A549 (cell line): ENCODE data around the gene MYO1H. TPM values are rescaled to one million over a fixed set of nuclear protein-coding genes. Genes with fewer than 3 reads are reported as not detected.
"Not testable (repeated sequence)": the region's sequence is repeated elsewhere in the genome, so short reads cannot be mapped to it uniquely, and the experiment has no call there.

Experiments used
- ATAC-seq, 2 experiments: fragments of 200-7000 bp in 1 of 2; fragments of >200 bp in 1 of 2; cut with Nextera tagmentation in 1 of 2; cut with Tn5 transposase in 1 of 2; 3 replicates each; pipeline versions ENCODE4 v1.8.0 to v1.9.1; 2018 to 2020; ENCODE audit warnings: mild to moderate bottlenecking in 1 of 2, moderate library complexity in 1 of 2
- CTCF ChIA-PET: fragments of 300-600 bp; sonication (Branson Sonifier 250); formaldehyde crosslinking; extraction: SDS; loops from one replicate; lab custom pipeline; 2021; ENCODE audit warnings: antibody characterized with exemption, inconsistent platforms; lab: Yijun Ruan, JAX
- POLR2A ChIA-PET: fragments of 350-600 bp; formaldehyde crosslinking; extraction: SDS; loops from one replicate; lab custom pipeline; 2021; ENCODE audit warnings: antibody characterized with exemption, inconsistent platforms; lab: Yijun Ruan, JAX
- DNase-seq, 2 experiments: peaks; one replicate each; pipeline versions ENCODE4 v3.0.0 to v3.0.0-alpha.2; 2011 to 2016; ENCODE audit warnings: low read depth in 1 of 2, low spot score in 1 of 2
- FAIRE-seq: peaks from 2 replicates; lab custom pipeline; 2011; peaks lifted over from hg19 to GRCh38; lab: Jason Lieb, UNC
- H3K27ac ChIP-seq, 2 experiments: fragments of >200 bp; sonication (Bioruptor Twin); formaldehyde crosslinking; 3 replicates each; pipeline ENCODE4 v1.5.1; 2016 to 2017
- H3K4me1 ChIP-seq: fragments of >200 bp; sonication (Bioruptor Twin); formaldehyde crosslinking; 3 replicates; pipeline ENCODE4 v1.6.1; 2016
- H3K4me2 ChIP-seq: fragments of >200 bp; sonication (Bioruptor Twin); formaldehyde crosslinking; 3 replicates; pipeline ENCODE4 v1.6.1; 2016
- H3K4me3 ChIP-seq: fragments of >200 bp; sonication (Bioruptor Twin); formaldehyde crosslinking; 3 replicates; pipeline ENCODE4 v1.5.1; 2016
- H3K9me3 ChIP-seq: fragments of >200 bp; sonication (Bioruptor Twin); formaldehyde crosslinking; 3 replicates; pipeline ENCODE4 v1.6.1; 2016
- CHD4 ChIP-seq: fragments of 200-600 bp; sonication (generic); IDR thresholded peaks from 2 replicates; pipeline ENCODE4 v1.6.1; 2016; ENCODE audit warnings: antibody characterized with exemption, mild to moderate bottlenecking, borderline replicate concordance
- EHMT2 ChIP-seq: fragments of 200-600 bp; sonication (generic); IDR thresholded peaks from 2 replicates; pipeline ENCODE4 v1.6.1; 2016; ENCODE audit warnings: antibody characterized with exemption, low read depth, mild to moderate bottlenecking, moderate library complexity
- ESRRA ChIP-seq: fragments of 150-350 bp; IDR thresholded peaks from 2 replicates; pipeline ENCODE4 v1.6.1; 2014; ENCODE audit warnings: mild to moderate bottlenecking, low read length, borderline replicate concordance
- FOSB ChIP-seq: fragments of 250-450 bp; sonication (Bioruptor Pico); IDR thresholded peaks from 2 replicates; pipeline ENCODE4 v1.5.0; 2020; ENCODE audit warnings: mild to moderate bottlenecking, moderate library complexity
- FOSL2 ChIP-seq, 2 experiments: fragments of 450-650 bp in 1 of 2; fragments of >200 bp in 1 of 2; sonication (Bioruptor Twin) in 1 of 2; formaldehyde crosslinking; IDR thresholded peaks; 2 replicates each; pipeline versions ENCODE4 v1.5.0 to v1.6.1; 2016 to 2020; ENCODE audit warnings: mild to moderate bottlenecking in 1 of 2, moderate library complexity in 1 of 2
- HEYL ChIP-seq: fragments of 250-450 bp; sonication (Bioruptor Pico); IDR thresholded peaks from 2 replicates; pipeline ENCODE4 v1.8.0; 2021; ENCODE audit warnings: mild to moderate bottlenecking, moderate library complexity
- HOXB5 ChIP-seq: fragments of 250-450 bp; sonication (Bioruptor Pico); IDR thresholded peaks from 2 replicates; pipeline ENCODE4 v1.5.0; 2020; ENCODE audit warnings: mild to moderate bottlenecking, moderate library complexity
- JUNB ChIP-seq: fragments of >200 bp; sonication (Bioruptor Twin); formaldehyde crosslinking; IDR thresholded peaks from 2 replicates; pipeline ENCODE4 v1.6.1; 2016
- KDM1A ChIP-seq: fragments of 200-600 bp; sonication (generic); IDR thresholded peaks from 2 replicates; pipeline ENCODE4 v1.6.1; 2016; ENCODE audit warnings: low read depth, mild to moderate bottlenecking
- KDM5A ChIP-seq: fragments of 200-600 bp; sonication (generic); IDR thresholded peaks from 2 replicates; pipeline ENCODE4 v1.6.1; 2016; ENCODE audit warnings: antibody characterized with exemption, mild to moderate bottlenecking
- MAZ ChIP-seq: fragments of 150-350 bp; IDR thresholded peaks from 2 replicates; pipeline ENCODE4 v1.6.1; 2014; ENCODE audit warnings: antibody characterized with exemption, low read depth, low read length, borderline replicate concordance
- POLR2A ChIP-seq: IDR thresholded peaks from 2 replicates; pipeline ENCODE4 v1.6.1; 2012; ENCODE audit warnings: mild to moderate bottlenecking, low read length
- POLR2AphosphoS2 ChIP-seq: conservative IDR thresholded peaks from 2 replicates; pipeline ENCODE4 v1.6.1; 2012; ENCODE audit warnings: low read length, improper control_type of control experiment, inconsistent platforms
- RAD21 ChIP-seq, 2 experiments: fragments of >200 bp in 1 of 2; sonication (Bioruptor Twin) in 1 of 2; formaldehyde crosslinking in 1 of 2; IDR thresholded peaks in 1 of 2; conservative IDR thresholded peaks in 1 of 2; 2 replicates in 1 of 2; 3 replicates in 1 of 2; pipeline ENCODE4 v1.6.1; 2012 to 2018; ENCODE audit warnings: inconsistent platforms in 1 of 2
- RCOR1 ChIP-seq: fragments of 150-350 bp; IDR thresholded peaks from 2 replicates; pipeline ENCODE4 v1.6.1; 2014; ENCODE audit warnings: antibody characterized with exemption, low read length, low read depth
- RNF2 ChIP-seq: fragments of 200-600 bp; sonication (generic); IDR thresholded peaks from 2 replicates; pipeline ENCODE4 v1.6.1; 2016; ENCODE audit warnings: low read depth, mild to moderate bottlenecking, antibody characterized with exemption, moderate library complexity, borderline replicate concordance
- ZC3H11A ChIP-seq: fragments of 450-650 bp; IDR thresholded peaks from 2 replicates; pipeline ENCODE4 v1.6.1; 2014; ENCODE audit warnings: antibody characterized with exemption, mild to moderate bottlenecking
- ZNF302 ChIP-seq: fragments of 250-450 bp; sonication (Bioruptor Pico); IDR thresholded peaks from 2 replicates; pipeline ENCODE4 v1.9.0; 2021; ENCODE audit warnings: inconsistent platforms, mild to moderate bottlenecking, moderate library complexity
- WGBS: methylation state at CpG from one replicate; pipeline ENCODE4 v1.1.6; 2017; ENCODE audit errors: missing lambda C conversion rate; 5-methylcytosine and 5-hydroxymethylcytosine counted together
- polyA plus RNA-seq, 4 experiments: library from polyadenylated mRNA; depleted of rRNA in 3 of 4; stranded (reverse); fragments of >200 nt; fragmentation: RNase III in 1 of 4; extraction: RNeasy Plus Mini Kit Qiagen cat#74134 plus additional on column Dnase treatment in 1 of 4; gene quantifications; 2 replicates in 3 of 4; 3 replicates in 1 of 4; pipeline ENCODE4 v1.2.3, GENCODE V29; 2011 to 2017
- TF ChIP-seq, protein P1 (sequence below): IDR thresholded peaks from 2 replicates; pipeline ENCODE4 v1.6.1; 2012
- TF ChIP-seq, protein P2 (sequence below): fragments of 250-450 bp; sonication (Bioruptor Pico); IDR thresholded peaks from 2 replicates; pipeline ENCODE4 v1.5.0; 2020; ENCODE audit warnings: low read depth, mild to moderate bottlenecking, moderate library complexity
- TF ChIP-seq, protein P3 (sequence below): fragments of 450-650 bp; IDR thresholded peaks from 2 replicates; pipeline ENCODE4 v1.6.1; 2014; ENCODE audit warnings: antibody characterized with exemption
- TF ChIP-seq, protein P4 (sequence below): fragments of 250-450 bp; sonication (Bioruptor Pico); IDR thresholded peaks from 2 replicates; pipeline ENCODE4 v1.5.0; 2021; ENCODE audit warnings: mild to moderate bottlenecking, moderate library complexity, borderline replicate concordance

Gene MYO1H
- polyA plus RNA-seq, 2 of the 4 experiments (the other 2 are of a cell fraction) = not detected

DNA sequence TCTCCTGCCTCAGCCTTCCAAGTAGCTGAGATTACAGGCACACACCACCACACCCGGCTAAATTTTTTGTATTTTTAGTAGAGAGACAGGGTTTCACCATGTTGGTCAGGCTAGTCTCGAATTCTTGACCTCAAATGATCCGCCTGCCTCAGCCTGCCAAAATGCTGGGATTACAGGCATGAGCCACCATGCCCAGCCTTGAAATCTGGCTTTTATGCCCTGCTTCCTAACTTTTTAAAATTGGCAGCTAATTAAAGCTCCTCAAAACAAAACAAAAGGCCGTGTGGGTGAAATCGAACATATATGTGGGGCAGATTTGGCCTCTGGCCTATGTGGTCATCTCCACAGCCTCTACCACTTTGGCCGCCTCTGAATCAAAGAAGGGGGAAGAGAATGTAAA is 91.5 kb downstream of the MYO1H start:
- CTCF ChIA-PET = interaction anchor here (2.3 kb wide), 1 partner anchor 11 kb away, joined by 16 read pairs; no protein-coding TSS in a partner anchor
- no peaks in the 10 kb centered on the region for H3K9me3 ChIP-seq
- H3K4me3 ChIP-seq = no peak overlapping the region
- POLR2A ChIA-PET = no interaction called here
- DNase-seq = no peak
- WGBS = 64% methylated on average over 6 of the region's 6 CpGs
- no peak overlapping the region for H3K4me2 ChIP-seq
- H3K27ac ChIP-seq = no peak overlapping the region
- FAIRE-seq = no peak
- H3K4me1 ChIP-seq = no peaks in the 10 kb centered on the region
- ATAC-seq = no peak
- TF ChIP-seq FOSL2 (IDR thresholded peaks at IDR 0.05) = no peak
- TF ChIP-seq FOSL2 (CRISPR knock-in tag; IDR thresholded peaks at IDR 0.05) = no peak
- no peak for TF ChIP-seq POLR2AphosphoS2
- no peak for TF ChIP-seq MAZ
- no peak for TF ChIP-seq ZC3H11A

DNA sequence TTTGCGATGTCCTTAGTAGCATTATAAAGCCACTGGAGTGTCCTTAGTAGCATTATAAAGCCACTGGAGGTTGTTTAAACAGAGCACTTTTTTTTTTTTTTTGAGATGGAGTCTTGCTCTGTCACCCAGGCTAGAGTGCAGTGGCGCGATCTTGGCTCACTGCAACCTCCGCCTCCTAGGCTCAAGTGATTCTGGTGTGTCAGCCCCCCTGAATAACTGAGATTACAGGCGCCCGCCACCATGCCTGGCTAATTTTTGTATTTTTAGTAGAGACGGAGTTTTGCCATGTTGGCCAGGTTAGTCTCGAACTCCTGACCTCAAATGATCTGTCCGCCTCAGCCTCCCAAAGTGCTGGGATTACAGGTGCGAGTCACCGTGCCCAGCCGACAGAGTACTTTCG is 92.3 kb downstream of the MYO1H start:
- FAIRE-seq, H3K4me3 ChIP-seq, ATAC-seq, H3K27ac ChIP-seq, DNase-seq, H3K4me1 ChIP-seq, H3K9me3 ChIP-seq, H3K4me2 ChIP-seq, POLR2A ChIA-PET: not testable (repeated sequence)
- 92% methylated on average over 13 of the region's 13 CpGs for WGBS
- CTCF ChIA-PET = interaction anchor here (0.5 to 2.3 kb wide), 4 partner anchors 9 to 367 kb away, joined by 3 to 16 read pairs (median 4); no protein-coding TSS in a partner anchor

DNA sequence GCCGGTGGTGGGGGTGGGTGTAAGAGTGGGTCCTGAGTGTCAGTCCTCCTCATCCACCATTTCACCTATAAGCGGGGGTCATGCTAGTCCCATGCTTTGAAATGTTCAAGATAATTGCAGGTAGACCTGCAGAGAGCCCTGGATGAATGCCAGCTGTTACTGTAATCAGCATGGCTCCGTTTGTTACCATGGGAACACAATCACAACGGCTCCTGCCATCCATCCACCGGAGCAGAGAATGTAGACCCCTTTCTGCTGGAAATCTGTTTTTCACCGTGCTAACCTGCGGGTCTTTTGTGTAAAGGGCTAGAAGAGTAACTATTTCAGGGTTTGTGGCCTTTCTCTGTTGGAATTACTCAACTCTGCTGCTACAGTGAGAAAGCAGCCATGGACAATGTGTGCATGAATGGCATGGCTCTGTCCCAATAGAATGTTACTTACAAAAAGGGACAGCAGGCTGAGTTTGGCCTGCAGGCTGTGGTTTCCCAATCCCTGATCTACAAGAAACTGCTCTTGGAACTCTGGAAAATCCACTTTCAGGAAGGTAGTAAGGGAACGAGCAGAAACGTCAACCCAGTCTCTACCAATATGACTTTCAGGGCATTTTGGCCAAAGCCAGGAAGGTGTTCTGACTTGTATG is 93.3 kb downstream of the MYO1H start:
- H3K27ac ChIP-seq = no peak overlapping the region
- no peak for FAIRE-seq
- WGBS = 86% methylated on average over 9 of the region's 9 CpGs
- TF ChIP-seq ZNF302 = no peak
- no peak for TF ChIP-seq ESRRA
- TF ChIP-seq POLR2A = no peak
- TF ChIP-seq, protein P1, sequence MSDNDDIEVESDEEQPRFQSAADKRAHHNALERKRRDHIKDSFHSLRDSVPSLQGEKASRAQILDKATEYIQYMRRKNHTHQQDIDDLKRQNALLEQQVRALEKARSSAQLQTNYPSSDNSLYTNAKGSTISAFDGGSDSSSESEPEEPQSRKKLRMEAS = no peak
- no peak for TF ChIP-seq HEYL
- no peak for TF ChIP-seq RNF2
- no peak for TF ChIP-seq HOXB5 (CRISPR knock-in tag)
- TF ChIP-seq KDM1A = no peak
- no peak for TF ChIP-seq JUNB
- TF ChIP-seq, protein P2, sequence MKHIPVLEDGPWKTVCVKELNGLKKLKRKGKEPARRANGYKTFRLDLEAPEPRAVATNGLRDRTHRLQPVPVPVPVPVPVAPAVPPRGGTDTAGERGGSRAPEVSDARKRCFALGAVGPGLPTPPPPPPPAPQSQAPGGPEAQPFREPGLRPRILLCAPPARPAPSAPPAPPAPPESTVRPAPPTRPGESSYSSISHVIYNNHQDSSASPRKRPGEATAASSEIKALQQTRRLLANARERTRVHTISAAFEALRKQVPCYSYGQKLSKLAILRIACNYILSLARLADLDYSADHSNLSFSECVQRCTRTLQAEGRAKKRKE (CRISPR knock-in tag) = no peak
- TF ChIP-seq CHD4 = no peak
- TF ChIP-seq, protein P3, sequence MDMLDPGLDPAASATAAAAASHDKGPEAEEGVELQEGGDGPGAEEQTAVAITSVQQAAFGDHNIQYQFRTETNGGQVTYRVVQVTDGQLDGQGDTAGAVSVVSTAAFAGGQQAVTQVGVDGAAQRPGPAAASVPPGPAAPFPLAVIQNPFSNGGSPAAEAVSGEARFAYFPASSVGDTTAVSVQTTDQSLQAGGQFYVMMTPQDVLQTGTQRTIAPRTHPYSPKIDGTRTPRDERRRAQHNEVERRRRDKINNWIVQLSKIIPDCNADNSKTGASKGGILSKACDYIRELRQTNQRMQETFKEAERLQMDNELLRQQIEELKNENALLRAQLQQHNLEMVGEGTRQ = no peak
- TF ChIP-seq, protein P4, sequence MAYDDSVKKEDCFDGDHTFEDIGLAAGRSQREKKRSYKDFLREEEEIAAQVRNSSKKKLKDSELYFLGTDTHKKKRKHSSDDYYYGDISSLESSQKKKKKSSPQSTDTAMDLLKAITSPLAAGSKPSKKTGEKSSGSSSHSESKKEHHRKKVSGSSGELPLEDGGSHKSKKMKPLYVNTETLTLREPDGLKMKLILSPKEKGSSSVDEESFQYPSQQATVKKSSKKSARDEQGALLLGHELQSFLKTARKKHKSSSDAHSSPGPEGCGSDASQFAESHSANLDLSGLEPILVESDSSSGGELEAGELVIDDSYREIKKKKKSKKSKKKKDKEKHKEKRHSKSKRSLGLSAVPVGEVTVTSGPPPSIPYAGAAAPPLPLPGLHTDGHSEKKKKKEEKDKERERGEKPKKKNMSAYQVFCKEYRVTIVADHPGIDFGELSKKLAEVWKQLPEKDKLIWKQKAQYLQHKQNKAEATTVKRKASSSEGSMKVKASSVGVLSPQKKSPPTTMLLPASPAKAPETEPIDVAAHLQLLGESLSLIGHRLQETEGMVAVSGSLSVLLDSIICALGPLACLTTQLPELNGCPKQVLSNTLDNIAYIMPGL (CRISPR knock-in tag) = no peak
- TF ChIP-seq FOSB (CRISPR knock-in tag) = no peak
- TF ChIP-seq EHMT2 = no peak
- TF ChIP-seq KDM5A = no peak
- TF ChIP-seq RCOR1 = no peak
- TF ChIP-seq RAD21 (conservative IDR thresholded peaks at IDR 0.05 in 1 of 2, IDR thresholded peaks at IDR 0.05 in 1 of 2) = no peak
- TF ChIP-seq, all 56 proteins: peak for 0
- ChIA-PET POLR2A (no interaction called here), CTCF (interaction anchor here (0.9 to 2.3 kb wide), 3 partner anchors 8 to 335 kb away, joined by 3 to 16 read pairs (median 4); no protein-coding TSS in a partner anchor)
- no peak overlapping the region for H3K4me2 ChIP-seq
- H3K4me1 ChIP-seq = no peaks in the 10 kb centered on the region
- no peak overlapping the region for H3K4me3 ChIP-seq
- no peak for DNase-seq
- ATAC-seq = no peak
- no peaks in the 10 kb centered on the region for H3K9me3 ChIP-seq
